Posterior vena cava (tissue), 2 donors: ENCODE data around the gene BMP5. TPM values are rescaled to one million over a fixed set of nuclear protein-coding genes. Genes with fewer than 3 reads are reported as not detected.
"Not testable (repeated sequence)": the region's sequence is repeated elsewhere in the genome, so short reads cannot be mapped to it uniquely, and the experiment has no call there.

Source experiments
- DNase-seq: peaks from one replicate; pipeline ENCODE4 v3.0.0-alpha.2; 2020; ENCODE audit warnings: low spot score
- intact Hi-C, 2 donors: fragments of 100-400 bp; cut with DNase I; formaldehyde crosslinking; loops; one replicate each; pipeline versions ENCODE4 v1.14.1 to v1.14.2; 2022 to 2023
- long read RNA-seq, 2 donors: library from polyadenylated mRNA; unstranded; transcript quantifications; one replicate each; pipeline ENCODE4 v2.0.0, GENCODE V29; 2020 to 2021
- total RNA-seq, 2 donors: library from RNA; stranded (reverse); fragmentation: NEBNext Ultra II Directional; extraction: Animal tissue kit (Norgen Biotek cat#: 25700); gene quantifications; one replicate each; pipeline ENCODE4 v1.2.1, GENCODE V29; 2021
- donor health status: DM: yes; HTN: yes; CAD: no.
- donor health status: DM: yes; HTN: yes; CAD: no.

Gene BMP5
- under 1 TPM; 0.10 to 0.32 TPM for total RNA-seq
- long read RNA-seq, donor 1, result 0 reads
- long read RNA-seq, donor 2, result 0 reads

GRCh38 chr6:55875400-55875799, at the start of gene BMP5:
BMP5 (minus strand) TSS chr6:55875590; CDS start chr6:55874865, 725 bp downstream.
- no peak for DNase-seq
- intact Hi-C loops, result no loop called here

- intact Hi-C loops, result no loop called here
- DNase-seq, result no peak
Observed at GRCh38 chr6:55922406-55922805, 47.0 kb upstream of the BMP5 start.

- no peak for DNase-seq
- intact Hi-C loops, result no loop called here
Observed at GRCh38 chr6:55919716-55920308, 44.4 kb upstream of the BMP5 start.

- no peak for DNase-seq
- intact Hi-C loops, result no loop called here
Observed at GRCh38 chr6:55918639-55919038, 43.2 kb upstream of the BMP5 start.

- DNase-seq, result no peak
- intact Hi-C loops, result no loop called here
Observed at GRCh38 chr6:55917751-55918415, 42.5 kb upstream of the BMP5 start.

- no peak for DNase-seq
- intact Hi-C loops, result no loop called here
Observed at GRCh38 chr6:55916188-55916587, 40.8 kb upstream of the BMP5 start.

- intact Hi-C loops, result no loop called here
- DNase-seq, result no peak
Observed at GRCh38 chr6:55913228-55914195, 38.1 kb upstream of the BMP5 start.

GRCh38 chr6:55910466-55910865, 35.1 kb upstream of the BMP5 start:
- intact Hi-C loops, DNase-seq: not testable (repeated sequence)

GRCh38 chr6:55909911-55910310, 34.5 kb upstream of the BMP5 start:
- DNase-seq, intact Hi-C loops: not testable (repeated sequence)

GRCh38 chr6:55902796-55903195, 27.4 kb upstream of the BMP5 start:
- DNase-seq, result no peak
- intact Hi-C loops, result no loop called here

- no peak for DNase-seq
Observed at GRCh38 chr6:55901765-55902270, 26.4 kb upstream of the BMP5 start.

GRCh38 chr6:55898342-55898741, 23.0 kb upstream of the BMP5 start:
- no peak for DNase-seq
- intact Hi-C loops, result no loop called here

More at GRCh38 chr6:55901765-55902270, 26.4 kb upstream of the BMP5 start:
- intact Hi-C loops, result no loop called here

GRCh38 chr6:55897346-55897745, 22.0 kb upstream of the BMP5 start:
- intact Hi-C loops, result no loop called here
- no peak for DNase-seq

- intact Hi-C loops, result no loop called here
- no peak for DNase-seq
Observed at GRCh38 chr6:55895972-55896730, 20.8 kb upstream of the BMP5 start.

- no peak for DNase-seq
- intact Hi-C loops, result no loop called here
Observed at GRCh38 chr6:55892749-55893357, 17.5 kb upstream of the BMP5 start.

- no peak for DNase-seq
- intact Hi-C loops, result no loop called here
Observed at GRCh38 chr6:55888917-55889316, 13.5 kb upstream of the BMP5 start.

- intact Hi-C loops, result no loop called here
Observed at GRCh38 chr6:55886185-55886836, 10.9 kb upstream of the BMP5 start.

More at GRCh38 chr6:55886185-55886836, 10.9 kb upstream of the BMP5 start:
- DNase-seq, result no peak
